ENCODE results near the gene TUNAR.

The TUNAR gene

DNA sequence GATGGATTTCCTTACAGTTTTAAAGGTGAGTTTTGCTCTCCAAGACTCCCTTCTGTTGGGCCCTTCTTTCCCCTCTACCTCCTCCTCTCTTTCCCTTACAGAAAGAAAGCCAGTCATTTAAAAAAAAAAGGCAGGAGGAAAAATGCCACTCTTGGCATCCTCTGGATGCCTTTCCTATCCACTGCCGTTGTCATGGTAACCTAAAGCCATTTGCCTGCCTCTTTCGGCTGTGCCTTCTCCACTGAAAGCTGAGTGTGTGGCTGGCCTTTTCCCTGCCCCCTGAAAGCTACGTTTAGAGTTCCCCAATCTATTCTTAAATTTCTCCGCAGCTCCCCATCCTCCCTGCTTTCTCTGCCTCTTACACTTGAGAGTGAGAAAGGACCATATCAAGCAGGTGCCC, 67.1 kb downstream of the TUNAR start:
- TF ChIP-seq CTCF (IDR thresholded peaks at IDR 0.05; ENCODE audit: low read depth, low read length) = no peak
- no peak overlapping the region for H3K4me3 ChIP-seq (ENCODE audit: low read depth, low read length)
- no peaks in the 10 kb centered on the region for H3K9me3 ChIP-seq
- no peaks in the 10 kb centered on the region for H3K4me1 ChIP-seq
- H3K27me3 ChIP-seq = no peaks in the 10 kb centered on the region; the same call in 1 of the 2 replicates
- no peak for DNase-seq
- no peaks in the 10 kb centered on the region for H3K36me3 ChIP-seq

- TF ChIP-seq CTCF (IDR thresholded peaks at IDR 0.05; ENCODE audit: low read depth, low read length) = no peak
- no peak overlapping the region for H3K4me3 ChIP-seq (ENCODE audit: low read depth, low read length)
- no peaks in the 10 kb centered on the region for H3K4me1 ChIP-seq
- H3K9me3 ChIP-seq = no peaks in the 10 kb centered on the region
- DNase-seq = no peak
- H3K27me3 ChIP-seq = no peaks in the 10 kb centered on the region; the same call in 1 of the 2 replicates
- H3K36me3 ChIP-seq = no peaks in the 10 kb centered on the region
These were observed 67.8 kb downstream of the TUNAR start for GRCh38 chr14:95944462-95944861.

DNA sequence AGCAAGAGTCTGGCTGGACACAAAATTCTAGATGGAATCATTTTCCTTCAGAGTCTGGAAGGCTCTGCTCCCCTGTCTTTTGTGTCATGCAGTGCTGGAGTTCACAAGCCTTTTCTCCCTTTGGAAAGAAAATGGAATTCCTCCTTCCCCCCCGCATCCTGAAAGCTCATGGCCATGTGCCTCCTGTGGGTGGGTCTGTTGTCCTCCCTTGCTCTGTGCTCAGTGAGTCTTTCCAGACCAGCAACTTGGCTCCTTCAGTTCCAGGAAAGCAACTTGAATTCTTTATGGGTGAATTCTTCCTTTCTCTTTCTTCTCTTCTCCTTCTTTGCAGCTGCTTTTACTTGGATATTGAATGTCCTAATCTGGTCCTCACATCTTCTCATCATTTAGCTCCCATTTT, 70.2 kb downstream of the TUNAR start:
- Histone ChIP-seq H3K36me3 (no peaks in the 10 kb centered on the region), H3K9me3 (no peaks in the 10 kb centered on the region), H3K27me3 (peaks cover 12% of the 10 kb centered on the region; the same call in 1 of the 2 replicates), H3K4me3 (ENCODE audit: low read depth, low read length) (no peak overlapping the region), H3K4me1 (no peaks in the 10 kb centered on the region)
- DNase-seq = no peak
- TF ChIP-seq CTCF (IDR thresholded peaks at IDR 0.05; ENCODE audit: low read depth, low read length) = no peak

DNA sequence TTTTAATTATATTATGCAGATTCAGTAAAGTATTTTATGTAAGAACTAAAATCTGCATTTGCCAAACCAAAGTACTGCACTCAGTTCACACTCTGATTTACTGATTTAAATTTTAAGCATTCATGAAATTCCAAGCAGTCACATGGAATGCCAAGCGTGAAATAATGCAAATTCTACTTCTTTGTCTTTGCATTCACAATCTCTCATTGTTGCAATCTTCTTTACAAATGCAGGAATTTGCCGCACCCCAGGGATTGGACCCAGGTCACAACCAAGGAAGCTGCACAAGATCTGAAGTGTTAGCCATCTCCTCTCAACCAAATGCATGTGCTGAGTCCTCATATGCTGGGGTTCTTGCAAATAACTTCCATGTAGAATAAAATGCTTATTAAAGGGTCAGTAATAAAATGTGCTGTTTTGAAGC, 71.9 kb downstream of the TUNAR start:
- no peak for TF ChIP-seq CTCF (IDR thresholded peaks at IDR 0.05; ENCODE audit: low read depth, low read length)
- no peaks in the 10 kb centered on the region for H3K36me3 ChIP-seq
- no peaks in the 10 kb centered on the region for H3K9me3 ChIP-seq
- H3K4me3 ChIP-seq (ENCODE audit: low read depth, low read length) = no peak overlapping the region
- no peaks in the 10 kb centered on the region for H3K4me1 ChIP-seq
- peaks cover 16% of the 10 kb centered on the region; the same call in 1 of the 2 replicates for H3K27me3 ChIP-seq
- no peak for DNase-seq

GRCh38 chr14:95951359-95951758, 74.7 kb downstream of the TUNAR start:
- no peaks in the 10 kb centered on the region for H3K36me3 ChIP-seq
- no peak overlapping the region for H3K4me3 ChIP-seq (ENCODE audit: low read depth, low read length)
- peaks cover 16% of the 10 kb centered on the region; the same call in 1 of the 2 replicates for H3K27me3 ChIP-seq

More at GRCh38 chr14:95951359-95951758, 74.7 kb downstream of the TUNAR start:
- no peaks in the 10 kb centered on the region for H3K9me3 ChIP-seq
- DNase-seq = no peak
- TF ChIP-seq CTCF (IDR thresholded peaks at IDR 0.05; ENCODE audit: low read depth, low read length) = no peak
- no peaks in the 10 kb centered on the region; the same call in 1 of the 2 replicates for H3K4me1 ChIP-seq
